OCI-LY7 (cell line): ENCODE data around the gene VARS2. TPM values are rescaled to one million over a fixed set of nuclear protein-coding genes. Genes with fewer than 3 reads are reported as not detected.
"Not testable (repeated sequence)": the region's sequence is repeated elsewhere in the genome, so short reads cannot be mapped to it uniquely, and the experiment has no call there.

ENCODE experiments used
- BruUV-seq: library from RNA; stranded (reverse); fragments of 400-500 nt; replicated peaks from 2 replicates; lab custom pipeline; 2021; lab: Mats Ljungman, UMichigan
- CTCF ChIA-PET: fragments of 300-600 bp; sonication (Branson Sonifier 250); formaldehyde crosslinking; loops from one replicate; lab custom pipeline; 2022; ENCODE audit warnings: antibody characterized with exemption; ENCODE audit not compliant: unreplicated experiment; lab: Charles Lee
- POLR2A ChIA-PET: fragments of 300-600 bp; sonication (Branson Sonifier 250); formaldehyde crosslinking; loops from one replicate; lab custom pipeline; 2022; ENCODE audit warnings: antibody characterized with exemption; lab: Charles Lee
- DNase-seq: peaks from one replicate; pipeline ENCODE4 v3.0.0-alpha.2; 2015; ENCODE audit warnings: low spot score
- H2AFZ ChIP-seq: fragments of 200-600 bp; sonication (generic), shearing (Covaris generic); 2 replicates; pipeline ENCODE4 v1.6.1; 2014; ENCODE audit warnings: mild to moderate bottlenecking, antibody characterized with exemption, low read length, moderate library complexity
- H3K27ac ChIP-seq: fragments of 200-600 bp; sonication (generic); 2 replicates; pipeline ENCODE4 v1.5.1; 2014; ENCODE audit warnings: mixed run types, low read depth, mild to moderate bottlenecking, moderate library complexity, low read length, inconsistent platforms; ENCODE audit not compliant: poor library complexity, severe bottlenecking
- H3K36me3 ChIP-seq: fragments of 200-600 bp; sonication (generic); 2 replicates; pipeline ENCODE4 v1.6.1; 2014; ENCODE audit warnings: mild to moderate bottlenecking, antibody characterized with exemption, low read length, moderate library complexity, mixed read lengths; ENCODE audit not compliant: insufficient read depth
- H3K4me1 ChIP-seq: fragments of 200-600 bp; sonication (generic); 2 replicates; pipeline ENCODE4 v1.5.1; 2014; ENCODE audit warnings: mild to moderate bottlenecking, low read length; ENCODE audit not compliant: insufficient read depth, poor library complexity, severe bottlenecking
- H3K4me2 ChIP-seq: fragments of 200-600 bp; sonication (generic); 2 replicates; pipeline ENCODE4 v1.6.1; 2014; ENCODE audit warnings: mild to moderate bottlenecking, low read length
- H3K4me3 ChIP-seq: fragments of 200-600 bp; sonication (generic); 2 replicates; pipeline ENCODE4 v1.5.1; 2014; ENCODE audit warnings: mild to moderate bottlenecking, low read depth, low read length; ENCODE audit not compliant: poor library complexity, severe bottlenecking
- H3K79me2 ChIP-seq: fragments of 200-600 bp; sonication (generic); 2 replicates; pipeline ENCODE4 v1.6.1; 2016; ENCODE audit warnings: low read depth, mild to moderate bottlenecking, low read length, moderate library complexity, mixed read lengths; ENCODE audit not compliant: insufficient read depth
- H3K9me2 ChIP-seq: fragments of 200-600 bp; sonication (generic); 2 replicates; pipeline ENCODE4 v1.6.1; 2016; ENCODE audit warnings: mild to moderate bottlenecking, low read length, mixed read lengths; ENCODE audit not compliant: insufficient read depth
- H3K9me3 ChIP-seq: fragments of 200-600 bp; sonication (generic); 2 replicates; pipeline ENCODE4 v1.6.1; 2014; ENCODE audit warnings: mild to moderate bottlenecking, mixed run types, low read length, mixed read lengths
- H4K20me1 ChIP-seq: fragments of 200-600 bp; sonication (generic); 2 replicates; pipeline ENCODE4 v1.6.1; 2014; ENCODE audit warnings: mild to moderate bottlenecking, antibody characterized with exemption, low read length, moderate library complexity, mixed read lengths; ENCODE audit not compliant: insufficient read depth
- EZH2phosphoT487 ChIP-seq: fragments of 200-600 bp; sonication (generic); IDR thresholded peaks from 2 replicates; pipeline ENCODE4 v1.6.1; 2018; ENCODE audit warnings: low read depth, borderline replicate concordance, mild to moderate bottlenecking, mixed run types, antibody characterized with exemption, low read length, moderate library complexity, mixed read lengths
- intact Hi-C: fragments of 100-400 bp; cut with micrococcal nuclease; formaldehyde crosslinking; loops from one replicate; pipeline ENCODE4 v1.10.0; 2022; ENCODE audit not compliant: unreplicated experiment
- total RNA-seq, 2 experiments: library from RNA; depleted of rRNA in 1 of 2; stranded (reverse); fragments of >200 nt in 1 of 2; shearing (Covaris generic) in 1 of 2; gene quantifications; 2 replicates each; pipeline ENCODE4 v1.2.3, GENCODE V29; 2014 to 2022
- TF ChIP-seq, protein P1 (sequence below): fragments of 200-600 bp; sonication (generic); conservative IDR thresholded peaks from 2 replicates; pipeline ENCODE4 v1.5.1; 2014; ENCODE audit warnings: mild to moderate bottlenecking, antibody characterized with exemption, low read length, moderate library complexity, mixed read lengths

The VARS2 gene
- total RNA-seq, 2 experiments from 2014 or later: 81.8 to 98.9 TPM

DNA sequence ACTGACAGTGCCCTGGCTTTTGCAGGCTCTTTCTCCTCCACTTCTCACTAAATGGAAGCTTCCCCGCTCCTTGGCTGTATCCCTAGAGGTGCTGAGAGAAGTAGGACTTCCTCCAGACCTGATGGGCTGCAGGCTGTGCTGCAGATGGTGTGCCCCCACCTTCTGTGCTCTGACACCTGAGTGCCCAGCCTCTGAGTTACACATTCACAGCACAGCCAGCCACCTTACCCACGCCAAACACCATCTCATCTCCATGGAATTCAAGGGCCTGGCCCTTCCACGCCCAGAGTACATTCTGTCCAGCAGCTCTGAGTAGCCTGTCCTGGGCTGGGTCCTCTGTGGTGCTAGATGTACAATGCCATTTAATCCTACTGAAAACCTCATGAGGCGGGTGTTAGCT, 12.6 kb downstream of the VARS2 start:
- no peak for TF ChIP-seq EZH2phosphoT487
- TF ChIP-seq, protein P1, sequence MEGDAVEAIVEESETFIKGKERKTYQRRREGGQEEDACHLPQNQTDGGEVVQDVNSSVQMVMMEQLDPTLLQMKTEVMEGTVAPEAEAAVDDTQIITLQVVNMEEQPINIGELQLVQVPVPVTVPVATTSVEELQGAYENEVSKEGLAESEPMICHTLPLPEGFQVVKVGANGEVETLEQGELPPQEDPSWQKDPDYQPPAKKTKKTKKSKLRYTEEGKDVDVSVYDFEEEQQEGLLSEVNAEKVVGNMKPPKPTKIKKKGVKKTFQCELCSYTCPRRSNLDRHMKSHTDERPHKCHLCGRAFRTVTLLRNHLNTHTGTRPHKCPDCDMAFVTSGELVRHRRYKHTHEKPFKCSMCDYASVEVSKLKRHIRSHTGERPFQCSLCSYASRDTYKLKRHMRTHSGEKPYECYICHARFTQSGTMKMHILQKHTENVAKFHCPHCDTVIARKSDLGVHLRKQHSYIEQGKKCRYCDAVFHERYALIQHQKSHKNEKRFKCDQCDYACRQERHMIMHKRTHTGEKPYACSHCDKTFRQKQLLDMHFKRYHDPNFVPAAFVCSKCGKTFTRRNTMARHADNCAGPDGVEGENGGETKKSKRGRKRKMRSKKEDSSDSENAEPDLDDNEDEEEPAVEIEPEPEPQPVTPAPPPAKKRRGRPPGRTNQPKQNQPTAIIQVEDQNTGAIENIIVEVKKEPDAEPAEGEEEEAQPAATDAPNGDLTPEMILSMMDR: no peak
- BruUV-seq: no TSS peak
- Histone ChIP-seq H3K4me3 (no peak overlapping the region), H3K9me2 (no peaks in the 10 kb centered on the region), H3K27ac (no peak overlapping the region), H3K9me3 (peaks cover 14% of the 10 kb centered on the region), H4K20me1 (no peaks in the 10 kb centered on the region), H3K79me2 (no peaks in the 10 kb centered on the region), H3K4me2 (no peak overlapping the region), H3K4me1 (no peaks in the 10 kb centered on the region), H2AFZ (no peak overlapping the region), H3K36me3 (peaks cover 75% of the 10 kb centered on the region)
- ChIA-PET CTCF (interaction anchor here (0.9 kb wide), 1 partner anchor 27 kb away, joined by 3 read pairs; no protein-coding TSS in a partner anchor), POLR2A (interaction anchor here (0.7 kb wide), 1 partner anchor 115 kb away, joined by 3 read pairs; no protein-coding TSS in a partner anchor)
- no peak for DNase-seq
- intact Hi-C loops: no loop called here

GRCh38 chr6:30927080-30927479, 13.0 kb downstream of the VARS2 start:
- H3K4me1 ChIP-seq, H3K4me2 ChIP-seq, H4K20me1 ChIP-seq, DNase-seq, BruUV-seq, H3K9me2 ChIP-seq, H3K4me3 ChIP-seq, H2AFZ ChIP-seq, CTCF ChIA-PET, H3K79me2 ChIP-seq, H3K27ac ChIP-seq, intact Hi-C loops: not testable (repeated sequence)
- peaks cover 14% of the 10 kb centered on the region for H3K9me3 ChIP-seq
- POLR2A ChIA-PET: interaction anchor here (0.7 kb wide), 1 partner anchor 222 kb away, joined by 3 read pairs; no protein-coding TSS in a partner anchor
- H3K36me3 ChIP-seq: peaks cover 70% of the 10 kb centered on the region

- ChIA-PET POLR2A (interaction anchor here (0.7 kb wide), 1 partner anchor 162 kb away, joined by 3 read pairs; no protein-coding TSS in a partner anchor), CTCF (no interaction called here)
- Histone ChIP-seq H4K20me1 (no peaks in the 10 kb centered on the region), H3K4me3 (no peak overlapping the region), H3K79me2 (no peaks in the 10 kb centered on the region), H3K4me2 (no peak overlapping the region), H3K9me3 (peaks cover 14% of the 10 kb centered on the region), H3K4me1 (no peaks in the 10 kb centered on the region), H2AFZ (no peak overlapping the region), H3K9me2 (no peaks in the 10 kb centered on the region), H3K27ac (no peak overlapping the region), H3K36me3 (peaks cover 54% of the 10 kb centered on the region)
- intact Hi-C loops: no loop called here
- BruUV-seq: no TSS peak
- DNase-seq: no peak
- TF ChIP-seq, protein P1: no peak
- no peak for TF ChIP-seq EZH2phosphoT487
These were observed 14.6 kb downstream of the VARS2 start for GRCh38 chr6:30928677-30929076.
